ENCODE measurements around the gene UBQLN1.
"Not testable (repeated sequence)": the region's sequence is repeated elsewhere in the genome, so short reads cannot be mapped to it uniquely, and the experiment has no call there.

UBQLN1 gene

DNA sequence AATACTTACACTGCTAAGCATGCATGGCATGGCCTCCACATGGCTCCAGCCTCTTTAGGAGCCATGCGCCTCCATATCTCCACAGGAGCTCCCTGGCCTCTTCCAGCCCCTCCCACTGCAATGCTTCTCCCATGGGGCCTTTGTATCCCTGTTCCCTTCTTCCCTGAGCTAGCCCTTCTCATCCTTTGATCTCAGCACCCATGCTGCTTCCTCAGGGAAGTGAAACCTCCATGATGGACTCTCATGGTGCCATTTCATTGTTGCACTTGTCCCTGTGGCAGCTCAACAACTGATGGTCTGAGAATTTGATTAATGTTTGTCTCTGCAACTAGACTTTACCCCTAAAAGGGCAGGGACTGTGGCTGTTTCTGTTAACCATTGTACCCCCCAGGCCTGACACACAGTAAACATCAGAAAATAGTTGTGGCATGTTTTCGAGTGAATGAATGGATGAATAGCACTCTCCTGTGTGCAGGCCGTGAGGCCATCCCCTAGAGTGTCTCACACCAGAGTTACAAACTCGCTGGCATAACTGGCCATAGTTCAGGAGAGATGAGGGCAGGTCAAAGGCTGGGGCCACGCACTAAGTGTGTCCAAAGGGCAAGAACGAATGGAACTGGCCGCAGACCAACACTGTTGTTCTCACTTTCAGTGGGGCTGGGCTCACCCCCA, 78.2 kb downstream of the UBQLN1 start:
- no peak for DNase-seq

DNA sequence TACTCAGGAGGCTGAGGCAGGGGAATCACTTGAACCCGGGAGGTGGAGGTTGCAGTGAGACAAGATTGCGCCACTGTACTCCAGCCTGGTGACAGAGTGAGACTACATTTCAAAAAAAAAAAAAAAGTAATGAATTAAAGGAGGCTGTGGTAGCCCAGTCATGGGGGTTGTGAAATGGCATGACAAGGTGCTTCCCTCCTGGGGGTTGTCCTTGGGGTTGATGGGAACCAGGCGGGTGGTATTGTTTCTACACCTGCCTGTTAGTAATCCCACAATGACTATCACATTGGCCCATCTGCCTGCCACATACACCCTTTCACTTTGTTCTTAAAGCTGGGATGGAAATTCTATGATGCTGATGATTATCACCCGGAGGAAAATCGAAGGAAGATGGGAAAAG, 79.2 kb downstream of the UBQLN1 start:
- no peak for DNase-seq

DNA sequence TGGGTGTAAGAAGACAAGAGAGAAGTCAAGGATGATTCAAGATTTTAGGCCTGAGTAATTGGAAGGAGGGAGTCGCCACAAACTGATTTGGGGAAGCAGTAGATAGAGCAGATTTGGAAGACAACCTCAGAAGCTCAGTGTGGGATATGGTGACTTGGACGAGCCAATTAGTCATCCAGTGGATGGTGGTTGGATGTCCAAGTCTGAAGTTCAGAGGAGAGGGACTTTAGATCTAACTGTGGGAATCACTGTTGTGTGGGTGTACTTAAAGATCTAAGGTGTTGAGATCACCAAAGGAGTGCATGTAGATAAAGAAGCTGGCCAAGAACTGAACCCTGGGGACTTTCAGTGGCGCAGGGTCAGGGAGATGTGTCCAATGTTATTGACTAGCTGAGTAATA, 82.6 kb downstream of the UBQLN1 start:
- no peak for DNase-seq

DNA sequence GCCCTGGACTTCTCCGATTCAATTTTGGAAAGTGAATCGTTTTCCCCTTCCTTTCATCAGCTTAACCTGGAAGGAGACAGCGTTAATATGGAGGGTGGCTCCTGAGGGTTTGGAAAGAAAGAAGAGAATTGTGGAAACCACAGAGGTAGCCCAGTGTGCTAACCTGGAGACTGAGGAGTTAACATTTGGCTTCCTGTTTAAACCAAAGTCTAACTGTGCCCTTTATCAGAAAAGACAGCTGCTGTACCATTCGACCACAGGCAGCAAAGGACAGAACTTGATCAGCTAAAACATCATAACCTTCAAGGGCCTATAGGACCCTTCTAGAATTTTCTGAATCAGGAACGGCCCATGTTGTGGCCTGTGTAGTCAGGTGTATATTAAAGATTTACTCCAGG, 84.1 kb downstream of the UBQLN1 start:
- no peak for DNase-seq

DNA sequence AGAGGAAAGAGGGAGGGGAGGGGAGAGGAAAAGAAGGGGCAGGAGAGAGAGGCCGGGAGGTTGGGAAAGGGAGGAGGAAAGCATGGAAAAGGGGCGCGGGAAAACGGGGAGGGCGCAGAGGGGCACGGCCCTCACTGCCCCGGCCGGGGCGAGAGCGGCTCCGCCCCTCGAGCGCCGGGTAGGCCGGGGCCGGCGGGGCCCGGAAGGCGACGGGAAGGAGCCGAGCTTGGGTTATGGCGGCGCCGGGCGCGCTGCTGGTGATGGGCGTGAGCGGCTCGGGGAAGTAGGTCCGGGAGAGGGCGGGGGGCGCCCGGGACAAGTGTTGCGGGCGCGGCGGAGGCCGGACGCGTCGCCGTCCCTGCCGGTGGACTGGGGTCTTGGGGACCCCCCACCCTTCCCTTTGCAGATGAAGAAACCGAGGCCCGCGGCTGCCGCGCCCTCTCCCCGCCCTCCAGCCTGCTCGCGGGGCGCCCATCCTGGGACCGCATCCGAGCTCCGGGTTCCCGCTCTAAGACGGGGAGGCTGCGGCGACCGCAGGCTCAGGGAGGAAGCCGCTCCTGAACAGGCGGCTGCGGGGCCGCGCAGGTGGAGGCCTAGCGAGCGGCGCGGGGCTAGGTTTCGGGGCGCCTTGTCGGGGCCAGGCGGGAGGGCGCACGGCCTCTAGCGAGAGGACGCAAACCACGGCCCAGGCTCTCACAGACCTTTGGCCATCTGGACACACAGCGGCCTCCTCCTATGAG, 84.6 kb downstream of the UBQLN1 start, which contains the start of gene IDNK:
Gene IDNK (plus strand): TSS at position 205 of the 740 bp plus-strand sequence. CDS start 29 bp downstream, at position 234.
- peak; percentile 77 for DNase-seq

DNA sequence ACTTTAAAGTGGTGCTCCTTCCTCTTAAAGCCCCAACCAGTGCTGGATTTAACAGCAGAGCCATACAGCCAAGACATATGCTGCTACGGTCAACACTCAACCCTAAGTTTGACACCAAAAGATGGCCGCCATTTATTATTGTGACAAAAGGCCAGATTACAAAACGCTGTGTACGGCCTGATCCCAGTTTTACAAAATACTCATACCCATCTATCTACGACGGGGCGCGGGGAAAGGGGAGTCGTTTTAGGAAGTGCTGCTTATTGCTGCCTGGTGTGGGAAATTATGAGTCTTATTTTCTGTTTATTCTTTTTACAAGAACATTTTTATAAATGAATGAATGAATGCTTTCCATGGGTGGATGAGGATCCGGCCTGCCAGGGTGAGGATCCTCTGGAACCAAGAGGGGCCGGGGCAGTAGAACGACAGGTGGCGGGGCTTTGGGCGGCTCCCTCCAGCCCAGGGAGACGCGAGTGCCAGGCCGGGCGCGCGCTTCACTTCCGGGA, 85.3 kb downstream of the UBQLN1 start:
- DNase-seq = no peak

DNA sequence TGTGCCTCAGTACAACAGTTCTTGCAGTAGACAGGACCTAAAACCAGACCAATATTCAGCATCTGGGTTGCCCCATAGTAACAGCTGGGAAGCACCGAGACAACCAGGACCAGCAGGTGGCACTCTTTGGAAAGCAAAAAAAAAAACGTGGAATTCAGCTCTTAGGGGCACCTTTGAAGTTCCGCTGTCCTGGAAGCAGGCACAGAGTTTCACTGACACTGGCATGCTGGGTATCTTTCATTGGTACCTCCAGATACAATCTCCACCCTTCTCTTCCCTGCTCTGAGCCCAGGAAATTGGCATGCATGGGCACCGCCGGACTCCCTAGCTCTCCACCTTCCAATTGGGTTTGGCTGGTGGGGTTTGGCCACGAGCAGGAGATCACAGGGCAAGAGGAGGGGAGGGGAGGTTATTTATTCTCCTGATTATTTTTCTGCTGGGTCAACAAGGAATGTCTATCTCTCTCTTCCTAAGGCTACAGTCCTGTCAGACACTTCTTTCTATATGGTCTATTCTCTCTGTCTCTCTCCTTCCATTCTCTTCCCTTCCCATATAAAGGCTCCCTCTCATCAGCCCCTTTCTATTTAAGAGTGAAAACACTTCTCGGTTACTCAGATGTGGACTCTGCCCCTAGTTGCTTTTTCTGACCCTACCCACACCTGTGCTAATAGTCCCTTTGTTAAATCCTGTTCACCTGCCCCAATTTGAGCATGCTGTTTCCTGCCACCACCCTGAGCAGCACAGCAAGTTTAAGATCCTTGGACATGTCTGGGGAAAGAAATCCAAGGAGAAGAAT, 86.7 kb downstream of the UBQLN1 start:
- peak; percentile 57 for DNase-seq

DNA sequence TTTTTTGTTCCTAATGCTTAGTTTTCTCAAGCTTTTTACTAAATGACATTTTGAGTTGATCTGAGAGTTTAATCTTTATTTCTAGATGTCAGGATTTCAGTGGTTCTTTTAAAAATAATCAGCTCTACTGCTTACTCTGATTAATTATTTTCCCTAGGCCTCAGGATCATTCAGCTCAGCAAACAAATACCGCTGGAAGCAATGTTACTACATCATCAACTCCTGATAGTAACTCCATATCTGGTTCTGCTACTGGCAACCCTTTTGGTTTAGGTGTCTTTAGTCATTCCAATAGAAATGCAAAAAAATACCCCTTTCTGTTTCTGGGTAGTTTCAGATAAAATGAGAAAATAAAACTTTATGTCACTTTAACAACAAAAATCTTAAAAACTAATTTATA, 90.5 kb downstream of the UBQLN1 start:
- no peak for DNase-seq

DNA sequence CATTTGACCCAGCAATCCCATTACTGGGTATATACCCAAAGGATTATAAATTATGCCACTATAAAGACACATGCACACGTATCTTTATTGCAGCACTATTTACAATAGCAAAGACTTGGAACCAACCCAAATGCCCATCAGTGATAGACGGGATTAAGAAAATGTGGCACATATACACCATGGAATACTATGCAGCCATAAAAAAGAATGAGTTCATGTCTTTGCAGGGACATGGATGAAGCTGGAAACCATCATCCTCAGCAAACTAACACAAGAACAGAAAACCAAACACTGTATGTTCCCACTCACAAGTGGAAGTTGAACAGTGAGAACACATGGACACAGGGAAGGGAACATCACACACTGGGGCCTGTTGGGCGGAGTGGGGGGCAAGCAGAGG, 94.5 kb downstream of the UBQLN1 start:
- DNase-seq = not testable (repeated sequence)

Measured in EL (cell line).